ENCODE data around the gene HERPUD1.
A peak's percentile ranks its signal among the peaks of the same experiment; 100 is the strongest.

The HERPUD1 gene

GRCh38 chr16:56960681-56961281 is 28.8 kb downstream of the HERPUD1 start:
- DNase-seq (ENCODE audit: low spot score): no peak
- no peak overlapping the region for H3K4me3 ChIP-seq
- no peak overlapping the region for H3K27ac ChIP-seq
- no peak for TF ChIP-seq CTCF (IDR thresholded peaks at IDR 0.05)

- H3K27ac ChIP-seq: peak overlapping the region in 1 of 2 donors; percentile 43
- no peak for DNase-seq (ENCODE audit: low spot score)
These were observed 29.4 kb downstream of the HERPUD1 start for GRCh38 chr16:56961386-56961785.

GRCh38 chr16:56961851-56962281 is 29.9 kb downstream of the HERPUD1 start, which contains the start of gene CETP:
CETP (plus strand) TSS chr16:56961950; CDS start chr16:56961980, 30 bp downstream.
- Histone ChIP-seq H3K4me3 (no peak within 1 kb of the TSS), H3K27ac (peak within 1 kb of the TSS in 1 of 2 donors; percentile 43)
- DNase-seq (ENCODE audit: low spot score): no peak
- TF ChIP-seq CTCF (IDR thresholded peaks at IDR 0.05): no peak

More at GRCh38 chr16:56961386-56961785, 29.4 kb downstream of the HERPUD1 start:
- no peak for TF ChIP-seq CTCF (IDR thresholded peaks at IDR 0.05)
- H3K4me3 ChIP-seq: no peak overlapping the region

- H3K4me3 ChIP-seq: no peak overlapping the region
- H3K27ac ChIP-seq: no peak overlapping the region
- peak; percentile 56 for TF ChIP-seq CTCF (IDR thresholded peaks at IDR 0.05)
- no peak for DNase-seq (ENCODE audit: low spot score)
These were observed 32.6 kb downstream of the HERPUD1 start for GRCh38 chr16:56964243-56965148.

- Histone ChIP-seq H3K27ac (peak overlapping the region in 1 of 2 donors; percentile 32), H3K4me3 (no peak overlapping the region)
- no peak for TF ChIP-seq CTCF (IDR thresholded peaks at IDR 0.05)
- no peak for DNase-seq (ENCODE audit: low spot score)
These were observed 33.5 kb downstream of the HERPUD1 start for GRCh38 chr16:56965149-56966092.

GRCh38 chr16:56966093-56966475 is 34.1 kb downstream of the HERPUD1 start:
- H3K4me3 ChIP-seq: no peak overlapping the region
- peak overlapping the region in 1 of 2 donors; percentile 32 for H3K27ac ChIP-seq
- no peak for DNase-seq (ENCODE audit: low spot score)
- TF ChIP-seq CTCF (IDR thresholded peaks at IDR 0.05): no peak

Measured in coronary artery (tissue), 2 donors.